ENCODE measurements around the gene SLC38A5.

GRCh38 chrX:48461830-48462229, 8.2 kb downstream of the SLC38A5 start:
- TF ChIP-seq ZNF232 (CRISPR knock-in tag; IDR thresholded peaks at IDR 0.05) (no peak), ZNF263 (CRISPR knock-in tag; IDR thresholded peaks at IDR 0.05; ENCODE audit: low read depth) (no peak), CTCF (IDR thresholded peaks at IDR 0.05) (no peak), JUN (CRISPR knock-in tag; IDR thresholded peaks at IDR 0.05) (no peak), NFATC4 (CRISPR knock-in tag; IDR thresholded peaks at IDR 0.05) (no peak), SMAD3 (CRISPR knock-in tag; IDR thresholded peaks at IDR 0.05; ENCODE audit: borderline replicate concordance) (no peak), E2F5 (CRISPR knock-in tag; IDR thresholded peaks at IDR 0.05) (no peak), MAX (CRISPR knock-in tag; IDR thresholded peaks at IDR 0.05) (no peak), CBFB (CRISPR knock-in tag; IDR thresholded peaks at IDR 0.05; ENCODE audit: low read depth) (no peak), ZBTB21 (CRISPR knock-in tag; IDR thresholded peaks at IDR 0.05; ENCODE audit: borderline replicate concordance) (no peak)
